Measurements from ENCODE around the gene MYO3B.

- no peak for TF ChIP-seq POLR2A (IDR thresholded peaks at IDR 0.05)
- no peak for TF ChIP-seq CTCF (IDR thresholded peaks at IDR 0.05)
- TF ChIP-seq POLR2AphosphoS5 (IDR thresholded peaks at IDR 0.05) = no peak
- TF ChIP-seq EP300 (IDR thresholded peaks at IDR 0.05) = no peak
Measured at GRCh38 chr2:170291474-170291873, 113.5 kb downstream of the MYO3B start.

Data from sigmoid colon (tissue), 4 donors.